Cerebellar cortex (tissue), 1 donor: ENCODE measurements around the gene TRIP6.
A peak's percentile ranks its signal among the peaks of the same experiment; 100 is the strongest.
"Not testable (repeated sequence)": the region's sequence is repeated elsewhere in the genome, so short reads cannot be mapped to it uniquely, and the experiment has no call there.

Experiments
- DNase-seq: peaks from one replicate; pipeline ENCODE4 v3.0.0-alpha.2; 2015; ENCODE audit warnings: low spot score

The TRIP6 gene

GRCh38 chr7:100839361-100839760, 27.8 kb upstream of the TRIP6 start:
- no peak for DNase-seq

- DNase-seq, result no peak
Observed at GRCh38 chr7:100840470-100841100, 26.6 kb upstream of the TRIP6 start.

GRCh38 chr7:100847360-100847759, 19.8 kb upstream of the TRIP6 start:
- no peak for DNase-seq

GRCh38 chr7:100852048-100852872, 14.9 kb upstream of the TRIP6 start, which contains the start of gene SLC12A9:
SLC12A9 (plus strand) TSS chr7:100852713; CDS start chr7:100854198, 1,485 bp downstream.
- DNase-seq, result peak; percentile 85

- no peak for DNase-seq
Observed at GRCh38 chr7:100854146-100854895, 12.9 kb upstream of the TRIP6 start.

GRCh38 chr7:100854899-100855298, 12.3 kb upstream of the TRIP6 start:
- DNase-seq, result not testable (repeated sequence)

- DNase-seq, result no peak
Observed at GRCh38 chr7:100855515-100855914, 11.7 kb upstream of the TRIP6 start.

- no peak for DNase-seq
Observed at GRCh38 chr7:100856871-100857282, 10.3 kb upstream of the TRIP6 start.

- no peak for DNase-seq
Observed at GRCh38 chr7:100859856-100860255, 7.3 kb upstream of the TRIP6 start.

- no peak for DNase-seq
Observed at GRCh38 chr7:100860702-100861615, 6.2 kb upstream of the TRIP6 start.

- no peak for DNase-seq
Observed at GRCh38 chr7:100861616-100861985, 5.6 kb upstream of the TRIP6 start.

GRCh38 chr7:100863406-100863950, 3.7 kb upstream of the TRIP6 start:
- DNase-seq, result no peak

GRCh38 chr7:100864263-100864845, 2.8 kb upstream of the TRIP6 start:
- DNase-seq, result no peak

GRCh38 chr7:100865372-100865911, 1.7 kb upstream of the TRIP6 start:
- peak; percentile 74 for DNase-seq

GRCh38 chr7:100865938-100866728, 1.1 kb upstream of the TRIP6 start:
- peak; percentile 82 for DNase-seq

- no peak for DNase-seq
Observed at GRCh38 chr7:100866729-100867039, 503 bp upstream of the TRIP6 start.

GRCh38 chr7:100867776-100868485, 744 bp downstream of the TRIP6 start:
- no peak for DNase-seq

- no peak for DNase-seq
Observed at GRCh38 chr7:100873599-100874299, 6.6 kb downstream of the TRIP6 start.

- DNase-seq, result no peak
Observed at GRCh38 chr7:100874300-100874576, 7.1 kb downstream of the TRIP6 start.
